Endothelial cell of umbilical vein (primary cell): ENCODE data around the gene GMNC. TPM values are rescaled to one million over a fixed set of nuclear protein-coding genes. Genes with fewer than 3 reads are reported as not detected.

Experiments
- BruUV-seq: library from RNA; stranded (reverse); fragments of 400-500 nt; replicated peaks from 2 replicates; lab custom pipeline; 2021; lab: Mats Ljungman, UMichigan
- CTCF ChIA-PET: fragments of 300-600, 350-600 bp; sonication (Branson Sonifier 250); formaldehyde crosslinking; loops from one replicate; lab custom pipeline; 2021; ENCODE audit warnings: antibody characterized with exemption, inconsistent platforms; lab: Charles Lee
- POLR2A ChIA-PET: fragments of 300-600, 350-600 bp; sonication (Branson Sonifier 250); formaldehyde crosslinking; loops from one replicate; lab custom pipeline; 2021; ENCODE audit warnings: antibody characterized with exemption, inconsistent platforms; lab: Charles Lee
- DNase-seq: peaks from one replicate; pipeline ENCODE4 v3.0.0-alpha.2; 2011; ENCODE audit warnings: low read depth, low spot score
- FAIRE-seq: peaks from 2 replicates; lab custom pipeline; 2011; peaks lifted over from hg19 to GRCh38; lab: Jason Lieb, UNC
- H2AFZ ChIP-seq: 2 replicates; pipeline ENCODE4 v1.6.0; 2012; ENCODE audit warnings: low read depth, low read length, control low read depth, inconsistent platforms
- H3K27ac ChIP-seq: 2 replicates; pipeline ENCODE4 v1.5.1; 2011; ENCODE audit warnings: low read depth, mild to moderate bottlenecking, control low read depth, low read length, moderate library complexity; ENCODE audit not compliant: insufficient read depth
- H3K27me3 ChIP-seq, 2 experiments: 2 replicates each; pipeline versions ENCODE4 v1.6.0 to v1.6.1; 2011; ENCODE audit warnings: low read length in 2 of 2, mixed read lengths in 1 of 2; ENCODE audit not compliant: control insufficient read depth in 2 of 2, insufficient read depth in 2 of 2
- H3K36me3 ChIP-seq, 2 experiments: 2 replicates in 1 of 2; 3 replicates in 1 of 2; pipeline ENCODE4 v1.5.1; 2011; ENCODE audit warnings: low read length in 2 of 2, mild to moderate bottlenecking in 1 of 2, moderate library complexity in 1 of 2; ENCODE audit not compliant: control insufficient read depth in 2 of 2, insufficient read depth in 2 of 2; ENCODE audit errors: extremely low read depth in 1 of 2
- H3K4me1 ChIP-seq: 3 replicates; pipeline ENCODE4 v1.5.1; 2011; ENCODE audit warnings: mild to moderate bottlenecking, low read length; ENCODE audit not compliant: control insufficient read depth, insufficient read depth; ENCODE audit errors: extremely low read depth
- H3K4me2 ChIP-seq: 2 replicates; pipeline ENCODE4 v1.6.1; 2011; ENCODE audit warnings: low read length, control low read depth, mixed read lengths; ENCODE audit not compliant: insufficient read depth
- H3K4me3 ChIP-seq, 3 experiments: fragments of 200-600 bp in 1 of 3; sonication (generic), shearing (Covaris generic) in 1 of 3; replicated peaks in 1 of 3; 2 replicates each; pipeline ENCODE4 v1.5.1; 2011 to 2016; ENCODE audit warnings: control low read depth in 3 of 3, low read length in 3 of 3, mild to moderate bottlenecking in 2 of 3, inconsistent platforms in 1 of 3, low read depth in 1 of 3, moderate library complexity in 1 of 3; ENCODE audit not compliant: insufficient read depth in 1 of 3
- H3K79me2 ChIP-seq: 2 replicates; pipeline ENCODE4 v1.6.0; 2012; ENCODE audit warnings: low read length, inconsistent platforms; ENCODE audit not compliant: control insufficient read depth, insufficient read depth
- H3K9ac ChIP-seq: replicated peaks from 2 replicates; pipeline ENCODE3; 2011; ENCODE audit warnings: low read length, control low read depth; ENCODE audit not compliant: insufficient read depth; ENCODE audit errors: extremely low read depth
- H3K9me1 ChIP-seq: replicated peaks from 3 replicates; pipeline ENCODE4 v1.6.0; 2011; ENCODE audit warnings: mild to moderate bottlenecking, low read length; ENCODE audit not compliant: control insufficient read depth, insufficient read depth; ENCODE audit errors: extremely low read depth
- H3K9me3 ChIP-seq: replicated peaks from 2 replicates; pipeline ENCODE4 v1.5.1; 2012; ENCODE audit warnings: low read length, inconsistent platforms; ENCODE audit not compliant: control insufficient read depth, insufficient read depth
- H4K20me1 ChIP-seq: replicated peaks from 2 replicates; pipeline ENCODE3; 2011; ENCODE audit warnings: mild to moderate bottlenecking, low read length; ENCODE audit not compliant: control insufficient read depth, insufficient read depth; ENCODE audit errors: extremely low read depth
- EZH2 ChIP-seq: IDR thresholded peaks from 2 replicates; pipeline ENCODE4 v1.6.1; 2012; ENCODE audit warnings: borderline replicate concordance, low read depth, mild to moderate bottlenecking, moderate library complexity, low read length, inconsistent platforms; ENCODE audit not compliant: severe bottlenecking
- FOS ChIP-seq: IDR thresholded peaks from 2 replicates; pipeline ENCODE4 v1.6.1; 2011; ENCODE audit warnings: mild to moderate bottlenecking, low read length, moderate library complexity, borderline replicate concordance; ENCODE audit not compliant: insufficient read depth
- GATA2 ChIP-seq: IDR thresholded peaks from 2 replicates; pipeline ENCODE4 v1.7.0; 2011; ENCODE audit warnings: low read depth, mild to moderate bottlenecking, moderate library complexity, mixed read lengths, low read length; ENCODE audit not compliant: insufficient read length, insufficient read depth
- JUN ChIP-seq: IDR thresholded peaks from 2 replicates; pipeline ENCODE4 v1.6.1; 2011; ENCODE audit warnings: borderline replicate concordance, low read depth; ENCODE audit not compliant: insufficient read length, insufficient read depth
- MYC ChIP-seq: IDR thresholded peaks from one replicate; pipeline ENCODE4 v1.6.1; 2011; ENCODE audit warnings: mild to moderate bottlenecking, low read depth, low read length
- POLR2A ChIP-seq: IDR thresholded peaks from 2 replicates; pipeline ENCODE4 v1.6.1; 2012; ENCODE audit warnings: low read depth, mild to moderate bottlenecking, control low read depth, low read length
- POLR2AphosphoS5 ChIP-seq: IDR thresholded peaks from 2 replicates; pipeline ENCODE4 v1.6.1; 2012; ENCODE audit warnings: low read depth, mild to moderate bottlenecking, control low read depth, low read length, moderate library complexity; ENCODE audit not compliant: insufficient read depth
- dilution Hi-C: fragments of 300-500 bp; cut with MboI; formaldehyde crosslinking; loops from one replicate; pipeline ENCODE4 v1.15.0; 2019; ENCODE audit warnings: low sequenced_read_pairs; ENCODE audit not compliant: extremely low pct_ligation_motif_present
- intact Hi-C: fragments of 100-400 bp; cut with micrococcal nuclease; formaldehyde crosslinking; loops from one replicate; pipeline ENCODE4 v1.10.0; 2022
- polyA plus RNA-seq, 4 experiments: library from polyadenylated mRNA; depleted of rRNA in 3 of 4; stranded (reverse) in 3 of 4; unstranded in 1 of 4; fragments of >200 nt; gene quantifications; 2 replicates each; pipeline versions ENCODE4 v1.2.1 to v1.2.3, GENCODE V29; 2011 to 2012; ENCODE audit warnings: missing spikeins in 1 of 4
- total RNA-seq: library from RNA; stranded (reverse); gene quantifications from 2 replicates; pipeline ENCODE4 v1.2.3, GENCODE V29; 2021
- TF ChIP-seq, protein P1 (sequence below), 2 donors: IDR thresholded peaks; 1 replicate in 1 of 2; 2 replicates in 1 of 2; pipeline ENCODE4 v1.5.1; 2011; ENCODE audit warnings: low read length in 2 of 2, mild to moderate bottlenecking in 2 of 2, moderate library complexity in 2 of 2, control low read depth in 1 of 2, inconsistent platforms in 1 of 2, low read depth in 1 of 2; ENCODE audit not compliant: insufficient read depth in 1 of 2; ENCODE audit errors: extremely low read depth in 1 of 2
- TF ChIP-seq, protein P2 (sequence below): IDR thresholded peaks from 2 replicates; pipeline ENCODE4 v1.6.1; 2011; ENCODE audit not compliant: insufficient read depth, insufficient read length

Gene GMNC
- total and polyA plus RNA-seq, 2 donors (not counting 3 experiments of a cell fraction or from before 2014, with no cell fraction given): not detected

DNA sequence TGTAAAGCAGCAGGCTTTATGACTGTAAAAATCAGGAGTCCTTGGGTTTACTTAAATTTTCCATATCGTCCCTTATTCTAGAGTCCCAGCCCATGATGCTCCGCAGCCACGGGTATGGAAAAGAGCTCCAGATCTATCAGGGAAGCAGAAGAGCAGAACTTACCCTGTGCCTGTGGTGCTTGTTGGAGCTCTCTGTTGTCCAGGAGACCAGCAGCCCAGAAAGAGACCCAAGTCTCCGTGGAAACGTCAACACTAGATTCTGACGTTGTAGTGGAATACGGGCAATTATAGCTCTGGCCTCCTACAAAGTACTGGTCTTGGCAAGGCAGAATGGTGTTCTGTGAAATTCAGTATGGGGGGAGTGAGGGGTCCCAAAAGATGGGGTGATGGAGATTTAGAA is 2.0 kb downstream of the GMNC start:
- no peak overlapping the region for H3K27ac ChIP-seq
- no TSS peak for BruUV-seq
- H3K27me3 ChIP-seq: peaks cover 2 to 12% of the 10 kb centered on the region in 2 experiments
- H3K9ac ChIP-seq: no peak overlapping the region
- dilution Hi-C loops (no loop called here), intact Hi-C loops (no loop called here)
- CTCF ChIA-PET: interaction anchor here (2.2 kb wide), 1 partner anchor 23 kb away, joined by 8 read pairs; no protein-coding TSS in a partner anchor
- H3K4me2 ChIP-seq: no peak overlapping the region
- TF ChIP-seq MYC (no peak), JUN (no peak), POLR2A (no peak), EZH2 (no peak), FOS (no peak), GATA2 (no peak), POLR2AphosphoS5 (no peak)
- TF ChIP-seq, protein P1, sequence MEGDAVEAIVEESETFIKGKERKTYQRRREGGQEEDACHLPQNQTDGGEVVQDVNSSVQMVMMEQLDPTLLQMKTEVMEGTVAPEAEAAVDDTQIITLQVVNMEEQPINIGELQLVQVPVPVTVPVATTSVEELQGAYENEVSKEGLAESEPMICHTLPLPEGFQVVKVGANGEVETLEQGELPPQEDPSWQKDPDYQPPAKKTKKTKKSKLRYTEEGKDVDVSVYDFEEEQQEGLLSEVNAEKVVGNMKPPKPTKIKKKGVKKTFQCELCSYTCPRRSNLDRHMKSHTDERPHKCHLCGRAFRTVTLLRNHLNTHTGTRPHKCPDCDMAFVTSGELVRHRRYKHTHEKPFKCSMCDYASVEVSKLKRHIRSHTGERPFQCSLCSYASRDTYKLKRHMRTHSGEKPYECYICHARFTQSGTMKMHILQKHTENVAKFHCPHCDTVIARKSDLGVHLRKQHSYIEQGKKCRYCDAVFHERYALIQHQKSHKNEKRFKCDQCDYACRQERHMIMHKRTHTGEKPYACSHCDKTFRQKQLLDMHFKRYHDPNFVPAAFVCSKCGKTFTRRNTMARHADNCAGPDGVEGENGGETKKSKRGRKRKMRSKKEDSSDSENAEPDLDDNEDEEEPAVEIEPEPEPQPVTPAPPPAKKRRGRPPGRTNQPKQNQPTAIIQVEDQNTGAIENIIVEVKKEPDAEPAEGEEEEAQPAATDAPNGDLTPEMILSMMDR (IDR thresholded peaks at IDR 0.05; ENCODE audit: extremely low read depth in 1 of 2, insufficient read depth in 1 of 2, low read depth in 1 of 2, low read length in 2 of 2): no peak
- TF ChIP-seq, protein P2, sequence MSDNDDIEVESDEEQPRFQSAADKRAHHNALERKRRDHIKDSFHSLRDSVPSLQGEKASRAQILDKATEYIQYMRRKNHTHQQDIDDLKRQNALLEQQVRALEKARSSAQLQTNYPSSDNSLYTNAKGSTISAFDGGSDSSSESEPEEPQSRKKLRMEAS: no peak
- no peaks in the 10 kb centered on the region for H3K9me1 ChIP-seq
- POLR2A ChIA-PET: no interaction called here
- no peaks in the 10 kb centered on the region for H3K79me2 ChIP-seq
- no peak for DNase-seq
- FAIRE-seq: no peak
- no peak overlapping the region for H2AFZ ChIP-seq
- no peaks in the 10 kb centered on the region for H3K9me3 ChIP-seq
- no peaks in the 10 kb centered on the region for H3K36me3 ChIP-seq
- H3K4me3 ChIP-seq: no peak overlapping the region
- H4K20me1 ChIP-seq: no peaks in the 10 kb centered on the region
- H3K4me1 ChIP-seq: no peaks in the 10 kb centered on the region
